H9 (cell line): ENCODE measurements around the gene DNAJC5. TPM values are rescaled to one million over a fixed set of nuclear protein-coding genes. Genes with fewer than 3 reads are reported as not detected.

Source experiments
- DNase-seq: peaks from one replicate; pipeline ENCODE4 v3.0.0-alpha.2; 2017
- H2AFZ ChIP-seq: one replicate; pipeline ENCODE4 v1.6.1; 2013; ENCODE audit warnings: mild to moderate bottlenecking, low read length, control low read depth, moderate library complexity
- H2AK5ac ChIP-seq: 2 replicates; pipeline ENCODE4 v1.6.1; 2013; ENCODE audit warnings: low read length, control low read depth, mixed read lengths; ENCODE audit not compliant: insufficient read length
- H2BK120ac ChIP-seq: one replicate; pipeline ENCODE4 v1.6.1; 2013; ENCODE audit warnings: low read depth, mild to moderate bottlenecking, low read length, control low read depth, inconsistent platforms; ENCODE audit not compliant: poor library complexity, severe bottlenecking
- H2BK12ac ChIP-seq: 2 replicates; pipeline ENCODE4 v1.6.1; 2013; ENCODE audit warnings: low read length, control low read depth, mixed read lengths, low read depth; ENCODE audit not compliant: insufficient read length
- H2BK15ac ChIP-seq: 2 replicates; pipeline ENCODE4 v1.6.1; 2013; ENCODE audit warnings: low read depth, low read length, control low read depth
- H2BK20ac ChIP-seq: one replicate; pipeline ENCODE4 v1.6.1; 2013; ENCODE audit warnings: low read depth, mild to moderate bottlenecking, low read length, control low read depth, inconsistent platforms; ENCODE audit not compliant: poor library complexity, severe bottlenecking
- H2BK5ac ChIP-seq: 2 replicates; pipeline ENCODE4 v1.6.1; 2013; ENCODE audit warnings: low read length, control low read depth, mixed read lengths; ENCODE audit not compliant: insufficient read length
- H3K14ac ChIP-seq: 2 replicates; pipeline ENCODE4 v1.6.1; 2013; ENCODE audit warnings: low read length, control low read depth; ENCODE audit not compliant: insufficient read depth
- H3K18ac ChIP-seq: 2 replicates; pipeline ENCODE4 v1.6.1; 2013; ENCODE audit warnings: low read depth, mild to moderate bottlenecking, mixed read lengths, low read length, control low read depth; ENCODE audit not compliant: insufficient read length
- H3K23ac ChIP-seq: 2 replicates; pipeline ENCODE4 v1.6.1; 2013; ENCODE audit warnings: low read length, control low read depth, mixed read lengths, low read depth; ENCODE audit not compliant: insufficient read length
- H3K23me2 ChIP-seq: 2 replicates; pipeline ENCODE4 v1.6.1; 2013; ENCODE audit warnings: low read depth, mild to moderate bottlenecking, mixed read lengths, low read length, control low read depth; ENCODE audit not compliant: insufficient read length, poor library complexity, severe bottlenecking
- H3K27ac ChIP-seq: 2 replicates; pipeline ENCODE4 v1.5.1; 2013; ENCODE audit warnings: low read length, control low read depth, mixed read lengths, low read depth; ENCODE audit not compliant: insufficient read length
- H3K27me3 ChIP-seq: 2 replicates; pipeline ENCODE4 v1.6.1; 2013; ENCODE audit warnings: low read length, control low read depth, inconsistent platforms; ENCODE audit not compliant: insufficient read depth
- H3K4ac ChIP-seq: 2 replicates; pipeline ENCODE4 v1.6.1; 2013; ENCODE audit warnings: low read depth, mild to moderate bottlenecking, control low read depth, inconsistent platforms, low read length, moderate library complexity
- H3K4me1 ChIP-seq: 2 replicates; pipeline ENCODE4 v1.6.1; 2013; ENCODE audit warnings: low read length, control low read depth, inconsistent platforms; ENCODE audit not compliant: insufficient read depth
- H3K4me2 ChIP-seq: 2 replicates; pipeline ENCODE4 v1.6.1; 2013; ENCODE audit warnings: low read length, control low read depth, mixed read lengths; ENCODE audit not compliant: insufficient read length, insufficient read depth
- H3K56ac ChIP-seq: 2 replicates; pipeline ENCODE4 v1.6.1; 2013; ENCODE audit warnings: low read depth, mild to moderate bottlenecking, mixed read lengths, low read length, control low read depth; ENCODE audit not compliant: insufficient read length
- H3K79me1 ChIP-seq: 2 replicates; pipeline ENCODE4 v1.6.1; 2013; ENCODE audit warnings: low read depth, mild to moderate bottlenecking, moderate library complexity, low read length, control low read depth, inconsistent platforms; ENCODE audit not compliant: insufficient read depth, poor library complexity, severe bottlenecking
- H3K79me2 ChIP-seq: 2 replicates; pipeline ENCODE4 v1.6.1; 2013; ENCODE audit warnings: low read length, control low read depth, inconsistent platforms; ENCODE audit not compliant: insufficient read depth
- H3K9ac ChIP-seq: 2 replicates; pipeline ENCODE4 v1.6.1; 2013; ENCODE audit warnings: low read length, control low read depth, mixed read lengths; ENCODE audit not compliant: insufficient read length; ENCODE audit errors: extremely low read depth
- H3K9me3 ChIP-seq: one replicate; pipeline ENCODE4 v1.6.1; 2013; ENCODE audit warnings: low read depth, low read length, inconsistent platforms; ENCODE audit not compliant: control insufficient read depth
- H3T11ph ChIP-seq: one replicate; pipeline ENCODE4 v1.6.1; 2013; ENCODE audit warnings: mild to moderate bottlenecking, low read length, control low read depth, inconsistent platforms
- H4K20me1 ChIP-seq: one replicate; pipeline ENCODE4 v1.6.1; 2013; ENCODE audit not compliant: control insufficient read depth, insufficient read length, insufficient read depth
- H4K5ac ChIP-seq: 2 replicates; pipeline ENCODE4 v1.6.1; 2013; ENCODE audit warnings: low read depth, mild to moderate bottlenecking, mixed read lengths, low read length, control low read depth; ENCODE audit not compliant: insufficient read length
- H4K8ac ChIP-seq: replicated peaks from 2 replicates; pipeline ENCODE4 v1.6.1; 2013; ENCODE audit warnings: low read length, control low read depth, mixed read lengths, low read depth; ENCODE audit not compliant: insufficient read length
- H4K91ac ChIP-seq: 2 replicates; pipeline ENCODE4 v1.6.1; 2013; ENCODE audit warnings: low read depth, mild to moderate bottlenecking, moderate library complexity, mixed read lengths, low read length, control low read depth; ENCODE audit not compliant: insufficient read length
- H3K27ac Mint-ChIP-seq, 3 experiments: 2 replicates in 2 of 3; 3 replicates in 1 of 3; pipeline ENCODE4 v1.8.0; 2020 to 2021; ENCODE audit warnings: mixed read lengths in 3 of 3, mild to moderate bottlenecking in 1 of 3, moderate library complexity in 1 of 3
- H3K27me3 Mint-ChIP-seq: 2 replicates; pipeline ENCODE4 v1.8.0; 2021; ENCODE audit warnings: low read depth, mild to moderate bottlenecking, moderate library complexity, mixed read lengths
- H3K36me3 Mint-ChIP-seq, 3 experiments: 2 replicates in 2 of 3; 3 replicates in 1 of 3; pipeline ENCODE4 v1.8.0; 2020 to 2021; ENCODE audit warnings: low read depth in 3 of 3, mixed read lengths in 3 of 3; ENCODE audit not compliant: insufficient read depth in 1 of 3
- H3K4me1 Mint-ChIP-seq, 2 experiments: 2 replicates each; pipeline ENCODE4 v1.8.0; 2020; ENCODE audit warnings: mixed read lengths in 2 of 2
- H3K4me3 Mint-ChIP-seq, 2 experiments: 2 replicates in 1 of 2; 3 replicates in 1 of 2; pipeline ENCODE4 v1.8.0; 2020 to 2021; ENCODE audit warnings: mild to moderate bottlenecking in 2 of 2, mixed read lengths in 2 of 2, moderate library complexity in 1 of 2
- H3K9me3 Mint-ChIP-seq, 2 experiments: 2 replicates in 1 of 2; 3 replicates in 1 of 2; pipeline ENCODE4 v1.8.0; 2020; ENCODE audit warnings: mild to moderate bottlenecking in 2 of 2, mixed read lengths in 2 of 2, moderate library complexity in 1 of 2
- WGBS: extraction: QIAGEN DNeasy Blood & Tissue Kit; methylation state at CpG from one replicate; pipeline ENCODE4 v1.1.7; 2013; ENCODE audit warnings: missing lambda C conversion rate, low lambda C conversion rate, mixed read lengths; ENCODE audit not compliant: insufficient read length; ENCODE audit errors: extremely low coverage; 5-methylcytosine and 5-hydroxymethylcytosine counted together
- total RNA-seq: library from RNA; stranded (reverse); gene quantifications from 2 replicates; pipeline ENCODE4 v1.2.1, GENCODE V29; 2021
- TF ChIP-seq, protein P1 (sequence below): fragments of 200-600 bp; sonication (generic); conservative IDR thresholded peaks from 3 replicates; pipeline ENCODE4 v1.8.0; 2021; ENCODE audit warnings: antibody characterized with exemption, mild to moderate bottlenecking

DNAJC5 gene
- total RNA-seq, 1 experiment from 2014 or later, result 43.0 TPM

DNA sequence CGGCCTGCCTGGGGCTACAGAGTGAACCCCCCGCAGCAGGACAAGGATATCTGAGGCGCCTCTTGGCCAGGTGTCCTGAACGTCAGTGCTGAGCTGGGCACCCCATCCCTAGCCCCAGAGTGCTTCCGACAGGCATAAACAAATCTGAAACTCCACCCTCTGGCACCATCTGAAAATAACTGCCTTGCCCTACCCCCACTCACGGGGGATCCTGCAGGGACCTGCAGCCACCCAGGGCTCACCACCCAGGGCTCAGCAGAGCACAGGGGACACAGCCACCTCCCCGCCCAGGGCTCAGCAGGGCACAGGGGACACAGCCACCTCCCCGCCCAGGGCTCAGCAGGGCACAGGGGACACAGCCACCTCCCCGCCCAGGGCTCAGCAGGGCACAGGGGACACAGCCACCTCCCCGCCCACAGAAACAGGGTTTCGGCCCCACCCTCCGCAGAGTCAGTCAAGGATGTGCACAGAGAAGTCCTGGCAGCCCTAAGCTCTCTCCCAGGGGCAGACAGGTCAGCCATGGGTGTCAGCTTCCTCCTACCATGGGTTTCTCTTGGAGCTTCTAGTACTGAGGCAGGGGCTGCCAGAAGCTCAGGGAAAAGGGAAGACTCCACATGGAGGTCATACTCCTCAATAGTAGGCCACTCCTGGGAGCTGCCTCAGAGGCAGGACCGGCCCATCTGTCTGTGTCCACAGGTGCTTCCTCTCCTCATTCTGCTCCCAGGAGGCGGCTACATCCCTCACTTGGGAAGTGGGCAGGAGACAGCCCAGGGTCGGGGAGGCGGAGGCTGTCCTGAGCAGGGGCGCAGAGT lies 56.7 kb downstream of the DNAJC5 start:
- H4K20me1 ChIP-seq, result peaks cover 3% of the 10 kb centered on the region
- H2AFZ ChIP-seq, result no peak overlapping the region
- no peak overlapping the region for H3K23ac ChIP-seq
- no peaks in the 10 kb centered on the region for H3K9me3 ChIP-seq
- H2BK120ac ChIP-seq, result no peak overlapping the region
- H3K27ac ChIP-seq, result no peak overlapping the region
- DNase-seq, result no peak
- H2BK12ac ChIP-seq, result no peak overlapping the region
- H3K79me2 ChIP-seq, result peaks cover 19% of the 10 kb centered on the region; the same call in 1 of the 2 replicates
- no peak overlapping the region for H4K91ac ChIP-seq
- peaks cover 3 to 16% (median 14%) of the 10 kb centered on the region in 3 experiments for H3K36me3 Mint-ChIP-seq
- no peak overlapping the region for H3K18ac ChIP-seq
- no peak overlapping the region for H4K8ac ChIP-seq
- no peaks in the 10 kb centered on the region for H3K27me3 ChIP-seq
- H3K9me3 Mint-ChIP-seq, result peaks cover 4 to 7% of the 10 kb centered on the region in 2 experiments; a peak in 3 of 5 replicates
- H3K4ac ChIP-seq, result no peak overlapping the region
- H3K4me1 Mint-ChIP-seq, result peaks cover 27 to 31% of the 10 kb centered on the region in 2 experiments
- no peak overlapping the region for H2BK20ac ChIP-seq
- WGBS, result no CpG with 5 or more reads among the region's 17 CpGs
- no peak overlapping the region for H3K14ac ChIP-seq
- H3K27ac Mint-ChIP-seq, result no peak overlapping the region
- H2BK15ac ChIP-seq, result no peak overlapping the region
- H3K4me3 Mint-ChIP-seq, result no peak overlapping the region
- H3K56ac ChIP-seq, result no peak overlapping the region
- no peak overlapping the region for H4K5ac ChIP-seq
- TF ChIP-seq, protein P1, sequence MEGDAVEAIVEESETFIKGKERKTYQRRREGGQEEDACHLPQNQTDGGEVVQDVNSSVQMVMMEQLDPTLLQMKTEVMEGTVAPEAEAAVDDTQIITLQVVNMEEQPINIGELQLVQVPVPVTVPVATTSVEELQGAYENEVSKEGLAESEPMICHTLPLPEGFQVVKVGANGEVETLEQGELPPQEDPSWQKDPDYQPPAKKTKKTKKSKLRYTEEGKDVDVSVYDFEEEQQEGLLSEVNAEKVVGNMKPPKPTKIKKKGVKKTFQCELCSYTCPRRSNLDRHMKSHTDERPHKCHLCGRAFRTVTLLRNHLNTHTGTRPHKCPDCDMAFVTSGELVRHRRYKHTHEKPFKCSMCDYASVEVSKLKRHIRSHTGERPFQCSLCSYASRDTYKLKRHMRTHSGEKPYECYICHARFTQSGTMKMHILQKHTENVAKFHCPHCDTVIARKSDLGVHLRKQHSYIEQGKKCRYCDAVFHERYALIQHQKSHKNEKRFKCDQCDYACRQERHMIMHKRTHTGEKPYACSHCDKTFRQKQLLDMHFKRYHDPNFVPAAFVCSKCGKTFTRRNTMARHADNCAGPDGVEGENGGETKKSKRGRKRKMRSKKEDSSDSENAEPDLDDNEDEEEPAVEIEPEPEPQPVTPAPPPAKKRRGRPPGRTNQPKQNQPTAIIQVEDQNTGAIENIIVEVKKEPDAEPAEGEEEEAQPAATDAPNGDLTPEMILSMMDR, result no peak
- H3K4me1 ChIP-seq, result no peaks in the 10 kb centered on the region
- peaks cover 2% of the 10 kb centered on the region for H3K79me1 ChIP-seq
- no peak overlapping the region for H2AK5ac ChIP-seq
- H3T11ph ChIP-seq, result no peak overlapping the region
- no peak overlapping the region for H2BK5ac ChIP-seq
- no peaks in the 10 kb centered on the region for H3K27me3 Mint-ChIP-seq
- no peak overlapping the region for H3K4me2 ChIP-seq
- H3K9ac ChIP-seq, result no peak overlapping the region
- H3K23me2 ChIP-seq, result peaks cover 5% of the 10 kb centered on the region
